GM19463 (cell line): ENCODE measurements around the gene SLC6A11.

Experiments used
- ATAC-seq: cut with Tn5 transposase; IDR thresholded peaks from one replicate; pipeline ENCODE4 v1.9.1; 2021; ENCODE audit warnings: mild to moderate bottlenecking, moderate library complexity; ENCODE audit not compliant: unreplicated experiment

SLC6A11 gene

DNA sequence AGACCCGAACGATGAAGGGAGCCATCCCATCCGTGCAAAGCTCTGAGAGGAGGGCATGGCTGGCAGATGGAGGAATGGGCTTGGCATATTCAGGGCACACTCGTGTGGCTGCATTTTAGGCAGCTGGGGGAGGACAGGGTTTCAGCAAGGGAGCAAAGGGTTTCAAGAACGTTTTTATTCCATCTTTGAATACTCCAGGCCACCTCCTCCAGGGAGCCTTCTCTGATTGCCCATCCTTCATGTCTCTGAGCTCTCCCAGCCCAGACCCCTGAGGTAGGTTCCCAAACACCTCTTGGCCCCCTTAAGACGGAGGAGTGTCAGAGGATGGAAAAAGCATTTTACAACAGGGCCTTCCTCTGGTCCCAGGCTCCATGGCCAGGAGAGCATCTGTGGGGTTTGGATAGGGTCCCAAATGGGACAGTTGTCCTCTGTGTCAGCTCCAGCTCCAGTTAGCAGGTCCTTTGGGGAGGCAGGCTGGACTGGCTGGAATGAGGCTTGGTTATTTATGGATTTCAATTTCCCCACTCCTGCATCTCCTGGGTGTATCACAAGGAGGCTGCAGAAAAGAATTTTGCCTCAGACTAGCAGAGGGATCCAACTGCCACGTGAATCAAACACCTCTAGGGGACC, 158.8 kb downstream of the SLC6A11 start:
- ATAC-seq = no peak

- no peak for ATAC-seq
Measured at GRCh38 chr3:10975695-10976234, 159.7 kb downstream of the SLC6A11 start.

DNA sequence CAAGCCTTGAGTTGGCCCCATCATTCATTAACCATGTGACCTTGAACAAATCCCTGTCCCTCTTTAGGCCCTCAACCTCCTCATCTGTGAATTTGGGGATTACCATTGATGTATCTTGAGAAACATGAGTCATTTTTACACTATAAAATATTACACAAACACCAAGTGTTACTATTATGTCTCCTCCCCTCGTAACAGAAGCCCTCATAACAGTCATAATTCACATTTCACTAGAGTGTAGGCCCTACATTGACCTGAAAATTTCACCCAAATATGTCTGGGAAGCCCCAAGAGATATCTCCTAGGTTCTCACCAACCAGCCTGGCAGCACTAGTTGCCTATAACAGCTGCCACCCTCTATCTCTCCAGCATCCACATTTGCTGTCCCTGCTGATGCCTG, 160.7 kb downstream of the SLC6A11 start:
- no peak for ATAC-seq

DNA sequence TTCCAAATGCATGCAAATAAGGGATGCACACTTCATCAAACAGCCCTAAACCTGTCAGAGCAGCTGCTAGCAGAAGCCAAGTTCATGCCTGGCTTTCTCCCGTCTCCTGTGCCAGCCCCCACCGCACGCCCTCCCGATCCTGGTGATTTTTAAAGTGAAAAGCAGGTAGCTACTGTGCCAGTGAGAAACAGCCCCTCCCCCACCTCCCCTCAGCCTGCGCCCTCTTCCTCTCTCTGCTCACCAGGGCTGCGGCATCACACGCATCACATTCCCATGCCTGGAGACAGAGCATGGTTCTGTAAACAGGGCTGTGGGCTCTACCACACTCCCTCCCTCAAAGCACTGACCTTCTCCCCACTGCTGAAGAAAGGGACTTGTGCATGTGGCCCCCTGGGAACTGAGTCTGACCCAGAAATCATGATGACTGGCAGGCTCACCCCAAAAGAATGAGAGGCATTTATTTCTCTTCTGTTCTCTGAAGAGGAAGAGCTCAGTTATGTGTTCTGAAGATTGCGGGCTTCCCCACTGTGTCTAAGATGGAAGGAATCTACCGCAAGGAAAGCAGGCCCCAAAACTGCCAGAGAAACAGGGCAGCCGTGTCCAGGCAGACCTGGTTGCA, 162.0 kb downstream of the SLC6A11 start:
- no peak for ATAC-seq

GRCh38 chr3:10978956-10979355, 162.9 kb downstream of the SLC6A11 start:
- no peak for ATAC-seq

GRCh38 chr3:10980312-10980711, 164.3 kb downstream of the SLC6A11 start:
- ATAC-seq = no peak

DNA sequence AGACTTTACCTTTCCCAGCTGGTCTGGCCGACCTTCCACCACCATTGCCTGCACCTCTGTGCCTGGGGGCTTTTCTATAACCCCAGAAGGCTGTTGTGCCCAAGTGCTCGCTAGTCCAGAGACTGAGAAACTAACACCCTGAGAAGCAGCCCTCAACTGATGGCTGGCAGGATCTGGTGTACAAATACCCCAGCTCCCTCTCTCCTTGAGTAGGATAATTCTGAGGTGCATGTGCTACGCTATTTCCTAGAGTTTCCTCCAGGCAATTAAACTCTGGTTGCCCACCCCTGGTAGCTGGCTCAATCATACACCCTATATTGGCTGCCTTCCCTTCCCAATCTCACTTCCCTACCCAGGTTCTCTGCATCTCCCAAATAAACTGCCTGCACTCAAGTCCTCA, 165.0 kb downstream of the SLC6A11 start:
- ATAC-seq = no peak

- ATAC-seq = no peak
Measured at GRCh38 chr3:10981961-10982360, 165.9 kb downstream of the SLC6A11 start.

DNA sequence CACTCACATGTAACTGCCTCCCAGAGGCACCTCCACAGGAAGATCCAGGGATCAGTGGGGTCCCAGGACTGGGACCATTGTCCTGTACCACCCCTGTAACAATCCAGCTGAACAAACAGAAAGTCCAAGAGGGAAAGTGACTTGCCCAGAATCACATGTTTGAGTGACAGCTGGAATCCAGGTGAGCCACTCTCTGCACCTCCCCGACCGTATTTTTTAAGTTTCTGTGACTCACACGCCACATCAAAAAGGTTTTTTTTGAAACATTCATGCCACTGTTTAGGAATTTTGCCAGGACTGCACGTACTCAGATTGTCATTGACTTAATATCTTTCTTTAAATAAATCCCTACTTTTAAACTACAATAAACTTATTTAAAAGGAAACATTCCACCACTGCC, 166.8 kb downstream of the SLC6A11 start:
- ATAC-seq = no peak

DNA sequence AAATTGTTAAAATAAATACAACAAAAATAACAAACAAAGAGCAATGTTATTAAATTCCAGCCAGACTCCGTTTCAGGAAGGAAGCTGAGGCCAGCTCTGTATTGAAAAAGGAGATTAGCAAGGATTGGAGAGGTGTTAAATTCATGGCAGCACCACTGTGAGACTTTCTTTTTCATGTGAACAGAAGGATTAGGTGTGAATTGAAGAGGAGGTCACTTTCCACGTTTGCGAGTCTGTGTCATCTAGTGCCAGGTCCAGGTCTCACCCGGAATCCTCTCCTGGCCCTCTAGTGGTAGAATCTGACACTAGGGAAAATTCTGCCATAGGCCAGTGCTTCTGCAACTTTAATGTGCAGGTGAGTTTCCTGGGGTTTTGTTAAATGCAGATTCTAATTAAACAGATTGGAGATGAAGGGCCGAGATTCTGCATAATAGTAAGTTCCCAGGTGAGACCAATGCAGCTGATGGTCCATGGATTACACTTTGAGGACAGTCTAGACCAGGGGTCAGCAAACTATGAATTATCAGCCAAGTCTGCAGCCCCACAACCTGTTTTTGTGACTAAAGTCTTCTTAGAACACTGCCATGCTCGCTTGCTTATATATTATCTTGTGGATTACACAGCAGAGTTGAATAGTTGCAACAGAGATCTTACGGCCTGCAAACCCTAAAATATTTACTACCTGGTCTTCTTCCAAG, 167.3 kb downstream of the SLC6A11 start:
- ATAC-seq = no peak

DNA sequence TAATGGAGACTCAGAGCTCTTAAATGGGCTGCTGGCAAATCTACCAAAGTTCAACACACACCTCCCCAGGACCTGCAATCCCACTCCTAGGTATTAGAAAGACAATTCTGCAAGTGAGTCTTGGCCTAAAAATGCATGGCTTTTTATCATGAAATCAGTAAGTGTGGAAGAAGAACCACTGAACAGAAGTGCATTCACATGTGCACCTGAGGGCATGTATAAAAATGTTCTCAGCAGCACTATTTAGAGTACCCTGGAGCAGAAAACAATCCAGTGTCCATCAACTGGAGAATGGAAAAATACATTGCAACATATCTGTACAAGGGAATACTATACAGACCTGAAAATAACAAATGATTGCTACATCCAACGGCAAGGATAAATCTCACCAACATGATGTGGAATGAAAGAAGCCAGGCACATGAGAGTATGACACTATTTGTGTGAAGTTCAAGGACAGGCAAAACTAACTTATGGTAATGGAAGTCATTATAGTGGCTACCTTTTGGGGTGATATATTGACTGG, 168.4 kb downstream of the SLC6A11 start:
- ATAC-seq = no peak

DNA sequence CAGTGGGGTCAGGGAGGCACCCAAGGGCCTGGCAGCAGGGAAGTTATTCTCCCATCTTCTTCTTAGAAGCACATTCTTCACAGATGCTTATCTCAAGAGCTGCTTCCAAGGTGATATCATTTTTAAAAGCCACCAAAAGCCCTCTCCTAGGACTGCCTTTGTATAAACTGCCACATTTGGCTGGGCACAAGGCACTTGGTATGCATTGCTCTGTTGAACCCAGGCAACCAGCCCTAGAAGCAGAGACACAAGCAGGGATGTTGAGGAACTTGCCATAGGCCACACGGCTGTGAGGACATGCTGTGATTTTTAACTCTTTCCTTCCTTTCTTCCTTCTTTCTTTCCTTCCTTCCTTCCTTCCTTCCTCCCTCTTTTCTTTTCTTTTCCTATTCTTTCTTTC, 169.2 kb downstream of the SLC6A11 start:
- ATAC-seq = no peak

GRCh38 chr3:10986592-10986991, 170.6 kb downstream of the SLC6A11 start:
- ATAC-seq = no peak

- no peak for ATAC-seq
Measured at GRCh38 chr3:10988001-10988665, 172.1 kb downstream of the SLC6A11 start.

- ATAC-seq = no peak
Measured at GRCh38 chr3:10988991-10989484, 173.0 kb downstream of the SLC6A11 start.
